Cardiac septum (tissue), 1 donor: ENCODE data around the gene COLGALT1. TPM values are rescaled to one million over a fixed set of nuclear protein-coding genes. Genes with fewer than 3 reads are reported as not detected.

ENCODE experiments used
- total RNA-seq: library from RNA; stranded (reverse); fragmentation: NEBNext Ultra II Directional; extraction: Animal tissue kit (Norgen Biotek cat#: 25700); gene quantifications from one replicate; pipeline ENCODE4 v1.2.1, GENCODE V29; 2021
- donor health status: DM: no; HTN: no; CAD: no.

COLGALT1 gene
- total RNA-seq, 1 donor from 2014 or later = 41.1 TPM

Other genes starting within 250 kb of the COLGALT1 start
- gene MRPL34, start 249.8 kb upstream of the COLGALT1 start, total RNA-seq = 136 TPM
- 38.8 TPM for gene DDA1, start 246.1 kb upstream of the COLGALT1 start, total RNA-seq
- gene ANO8, start 220.8 kb upstream of the COLGALT1 start, total RNA-seq = 7.3 TPM
- gene GTPBP3, start 218.1 kb upstream of the COLGALT1 start, total RNA-seq = 9.8 TPM
- 32.8 TPM for gene PLVAP, start 178.3 kb upstream of the COLGALT1 start, total RNA-seq
- gene CCDC194, start 161.5 kb upstream of the COLGALT1 start, total RNA-seq = 0.40 TPM
- 29.8 TPM for gene BST2, start 150.0 kb upstream of the COLGALT1 start, total RNA-seq
- gene MVB12A, start 135.6 kb upstream of the COLGALT1 start, total RNA-seq = 14.3 TPM
- gene TMEM221, start 107.0 kb upstream of the COLGALT1 start, total RNA-seq = not detected
- gene NXNL1, start 94.7 kb upstream of the COLGALT1 start, total RNA-seq = 0.59 TPM
- gene SLC27A1, start 85.1 kb upstream of the COLGALT1 start, total RNA-seq = 35.9 TPM
- gene PGLS, start 44.0 kb upstream of the COLGALT1 start, total RNA-seq = 24.8 TPM
- gene UNC13A, start 132.7 kb downstream of the COLGALT1 start, total RNA-seq = 0.30 TPM
- gene MAP1S, start 163.8 kb downstream of the COLGALT1 start, total RNA-seq = 27.5 TPM
- gene FCHO1, start 195.8 kb downstream of the COLGALT1 start, total RNA-seq = 1.0 TPM
- gene B3GNT3, start 239.5 kb downstream of the COLGALT1 start, total RNA-seq = not detected